KMS-11 (cell line): Measurements from ENCODE around the gene INTS6.

ENCODE experiments used
- H2AFZ ChIP-seq: fragments of 200-600 bp; sonication (generic); 2 replicates; pipeline ENCODE4 v1.6.1; 2016; ENCODE audit warnings: antibody characterized with exemption, mixed run types, low read depth
- H3K27ac ChIP-seq: fragments of 200-600 bp; sonication (generic); 2 replicates; pipeline ENCODE4 v1.6.1; 2016; ENCODE audit warnings: mild to moderate bottlenecking, mixed run types
- H3K27me3 ChIP-seq: fragments of 200-600 bp; sonication (generic); 2 replicates; pipeline ENCODE4 v1.6.1; 2017; ENCODE audit warnings: mild to moderate bottlenecking, low read depth, mixed run types, moderate library complexity; ENCODE audit not compliant: insufficient read depth
- H3K36me3 ChIP-seq: fragments of 200-600 bp; sonication (generic); 2 replicates; pipeline ENCODE4 v1.6.1; 2017; ENCODE audit warnings: mild to moderate bottlenecking, mixed run types; ENCODE audit not compliant: insufficient read depth
- H3K4me1 ChIP-seq: fragments of 200-600 bp; sonication (generic); 2 replicates; pipeline ENCODE4 v1.6.1; 2016; ENCODE audit warnings: mild to moderate bottlenecking, low read depth, mixed run types; ENCODE audit not compliant: poor library complexity, severe bottlenecking
- H3K4me2 ChIP-seq: fragments of 200-600 bp; sonication (generic); 2 replicates; pipeline ENCODE4 v1.7.0; 2016; ENCODE audit warnings: mild to moderate bottlenecking, mixed run types
- H3K4me3 ChIP-seq: fragments of 200-600 bp; sonication (generic); IDR thresholded peaks from 2 replicates; pipeline ENCODE4 v1.6.1; 2017; ENCODE audit warnings: low read depth, low read length, mixed read lengths; ENCODE audit not compliant: insufficient read depth
- H3K79me2 ChIP-seq: fragments of 200-600 bp; sonication (generic); 2 replicates; pipeline ENCODE4 v1.6.1; 2016; ENCODE audit warnings: low read depth, mixed run types; ENCODE audit not compliant: insufficient read depth
- H3K9ac ChIP-seq: fragments of 200-600 bp; sonication (generic); 2 replicates; pipeline ENCODE4 v1.6.1; 2016; ENCODE audit warnings: mild to moderate bottlenecking, mixed run types
- H4K20me1 ChIP-seq: fragments of 200-600 bp; sonication (generic); 2 replicates; pipeline ENCODE4 v1.6.1; 2016; ENCODE audit warnings: mild to moderate bottlenecking, mixed run types; ENCODE audit not compliant: insufficient read depth
- CTCF ChIP-seq: fragments of 200-600 bp; sonication (generic); conservative IDR thresholded peaks from 2 replicates; pipeline ENCODE4 v1.6.1; 2017; ENCODE audit warnings: low read depth, mild to moderate bottlenecking, antibody characterized with exemption, low read length, moderate library complexity, mixed read lengths

The INTS6 gene

DNA sequence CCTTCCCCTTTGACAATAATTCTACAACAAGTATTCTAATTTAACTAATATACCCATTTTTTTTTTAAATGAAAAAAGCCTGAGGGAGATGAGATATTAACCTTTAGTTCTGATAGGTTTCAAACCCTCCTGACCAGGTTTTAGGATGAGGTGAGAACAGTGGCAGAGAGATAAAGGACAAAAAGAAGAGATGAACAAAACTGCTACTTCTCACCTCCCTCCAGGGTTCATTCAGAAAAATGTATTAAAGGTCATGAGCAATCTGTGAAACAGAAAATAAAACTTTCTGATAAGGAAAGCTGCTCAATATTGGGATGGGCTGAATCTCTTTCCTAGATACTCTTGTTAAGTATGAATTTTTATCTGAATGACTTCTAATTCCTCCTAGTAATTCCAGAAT lies 89.2 kb downstream of the INTS6 start:
- Histone ChIP-seq H3K4me3 (no peak overlapping the region), H3K9ac (no peak overlapping the region), H3K27me3 (no peaks in the 10 kb centered on the region), H3K79me2 (no peaks in the 10 kb centered on the region), H3K36me3 (peaks cover 3% of the 10 kb centered on the region; the same call in 1 of the 2 replicates), H3K4me1 (peaks cover 41% of the 10 kb centered on the region), H4K20me1 (no peaks in the 10 kb centered on the region), H2AFZ (no peak overlapping the region), H3K4me2 (no peak overlapping the region), H3K27ac (no peak overlapping the region)
- TF ChIP-seq CTCF = no peak

GRCh38 chr13:51361106-51361505 lies 91.7 kb downstream of the INTS6 start:
- Histone ChIP-seq H3K4me2 (no peak overlapping the region), H3K4me1 (peaks cover 66% of the 10 kb centered on the region), H2AFZ (no peak overlapping the region), H4K20me1 (no peaks in the 10 kb centered on the region), H3K36me3 (peaks cover 3% of the 10 kb centered on the region; the same call in 1 of the 2 replicates), H3K79me2 (no peaks in the 10 kb centered on the region), H3K27me3 (no peaks in the 10 kb centered on the region), H3K9ac (no peak overlapping the region), H3K27ac (no peak overlapping the region), H3K4me3 (no peak overlapping the region)
- no peak for TF ChIP-seq CTCF

DNA sequence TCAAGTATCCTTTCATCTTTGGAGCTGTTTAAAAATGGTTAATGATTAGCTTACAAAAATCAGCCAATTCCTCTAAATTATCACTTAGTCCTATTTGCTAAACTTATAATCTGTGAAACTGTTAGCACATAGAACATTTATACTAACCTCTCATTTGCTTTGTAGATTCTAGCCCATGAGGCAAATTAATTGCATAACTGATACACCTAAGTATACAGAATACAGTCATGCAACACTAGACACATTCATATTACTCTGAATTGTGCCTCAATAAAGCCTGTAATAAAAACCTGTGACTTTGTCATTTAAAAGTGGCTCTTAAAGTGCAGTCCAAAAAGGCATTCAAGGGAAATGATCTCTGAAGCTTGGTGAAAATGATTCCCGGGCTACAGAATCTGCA lies 92.3 kb downstream of the INTS6 start:
- Histone ChIP-seq H2AFZ (no peak overlapping the region), H3K27me3 (no peaks in the 10 kb centered on the region), H3K4me2 (peak overlapping the region; percentile 25; the same call in 1 of the 2 replicates), H3K4me3 (no peak overlapping the region), H3K9ac (no peak overlapping the region), H3K4me1 (peaks cover 71% of the 10 kb centered on the region), H3K27ac (peak overlapping the region; percentile 9; the same call in 1 of the 2 replicates), H3K79me2 (no peaks in the 10 kb centered on the region), H4K20me1 (no peaks in the 10 kb centered on the region), H3K36me3 (peaks cover 3% of the 10 kb centered on the region; the same call in 1 of the 2 replicates)
- no peak for TF ChIP-seq CTCF

DNA sequence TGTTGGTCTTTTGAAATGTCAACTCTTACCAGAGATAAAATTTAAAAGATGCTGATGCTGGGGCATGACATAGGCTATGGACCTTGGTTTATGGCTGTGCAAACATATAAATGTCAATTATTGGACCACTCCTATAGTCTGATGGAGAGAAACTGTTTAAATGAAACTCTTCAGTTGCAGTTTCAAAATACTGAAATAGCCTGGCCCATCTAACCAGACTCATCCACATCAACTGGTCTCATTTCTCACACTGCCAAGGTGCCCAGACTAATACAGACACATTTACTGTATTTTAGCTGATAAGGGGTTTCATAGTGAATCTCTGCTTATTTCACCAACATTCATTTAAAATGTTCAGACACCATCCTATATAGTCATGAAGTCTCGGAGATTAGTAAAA lies 93.5 kb downstream of the INTS6 start:
- H3K4me2 ChIP-seq = peak overlapping the region; percentile 34
- no peak overlapping the region for H3K4me3 ChIP-seq
- H3K4me1 ChIP-seq = peaks cover 71% of the 10 kb centered on the region

More for the DNA sequence above, 93.5 kb downstream of the INTS6 start:
- Histone ChIP-seq H3K9ac (no peak overlapping the region), H3K27ac (peak overlapping the region; percentile 28; the same call in 1 of the 2 replicates), H3K79me2 (no peaks in the 10 kb centered on the region), H4K20me1 (no peaks in the 10 kb centered on the region), H3K27me3 (no peaks in the 10 kb centered on the region), H3K36me3 (no peaks in the 10 kb centered on the region), H2AFZ (no peak overlapping the region)
- TF ChIP-seq CTCF = no peak
